Measurements from ENCODE around the gene ACSF3.
A peak's percentile ranks its signal among the peaks of the same experiment; 100 is the strongest.
"Not testable (repeated sequence)": the region's sequence is repeated elsewhere in the genome, so short reads cannot be mapped to it uniquely, and the experiment has no call there.

ACSF3 gene

DNA sequence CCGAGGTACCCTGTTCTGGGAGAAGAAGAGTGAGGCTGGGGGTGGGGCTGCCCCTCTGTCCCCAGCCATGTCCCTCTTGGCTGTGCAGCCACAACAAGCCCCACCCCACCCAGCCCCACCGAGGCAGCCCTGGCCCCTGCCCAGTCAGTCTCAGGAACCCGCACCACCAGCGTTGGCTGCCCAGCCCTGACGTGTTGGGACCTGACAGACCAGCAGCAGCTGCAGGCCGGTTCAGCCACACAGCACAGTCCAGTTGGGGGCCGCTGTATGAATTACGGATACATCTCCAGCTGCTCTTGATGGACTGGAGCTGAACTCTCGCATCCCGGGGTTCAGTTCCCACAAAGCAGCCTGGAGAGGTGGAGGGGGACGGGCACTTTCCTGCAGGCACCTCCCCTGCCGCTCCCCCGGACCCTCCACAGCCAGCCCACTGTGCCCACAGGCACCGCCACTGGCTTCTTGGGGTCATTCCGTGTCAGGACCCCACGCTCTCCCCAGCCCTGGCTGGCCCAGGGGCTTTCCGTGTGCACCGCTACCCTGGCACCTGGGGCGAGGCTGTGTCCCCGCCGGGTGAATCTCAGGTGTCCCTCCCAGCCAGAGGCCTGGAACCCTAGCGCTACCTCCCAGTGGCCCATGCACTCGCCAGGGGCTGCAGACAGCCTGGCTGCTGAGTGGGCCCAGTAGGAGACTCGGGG, 84.9 kb downstream of the ACSF3 start:
- no peak for DNase-seq

GRCh38 chr16:89179148-89179484, 85.5 kb downstream of the ACSF3 start:
- no peak for DNase-seq

DNA sequence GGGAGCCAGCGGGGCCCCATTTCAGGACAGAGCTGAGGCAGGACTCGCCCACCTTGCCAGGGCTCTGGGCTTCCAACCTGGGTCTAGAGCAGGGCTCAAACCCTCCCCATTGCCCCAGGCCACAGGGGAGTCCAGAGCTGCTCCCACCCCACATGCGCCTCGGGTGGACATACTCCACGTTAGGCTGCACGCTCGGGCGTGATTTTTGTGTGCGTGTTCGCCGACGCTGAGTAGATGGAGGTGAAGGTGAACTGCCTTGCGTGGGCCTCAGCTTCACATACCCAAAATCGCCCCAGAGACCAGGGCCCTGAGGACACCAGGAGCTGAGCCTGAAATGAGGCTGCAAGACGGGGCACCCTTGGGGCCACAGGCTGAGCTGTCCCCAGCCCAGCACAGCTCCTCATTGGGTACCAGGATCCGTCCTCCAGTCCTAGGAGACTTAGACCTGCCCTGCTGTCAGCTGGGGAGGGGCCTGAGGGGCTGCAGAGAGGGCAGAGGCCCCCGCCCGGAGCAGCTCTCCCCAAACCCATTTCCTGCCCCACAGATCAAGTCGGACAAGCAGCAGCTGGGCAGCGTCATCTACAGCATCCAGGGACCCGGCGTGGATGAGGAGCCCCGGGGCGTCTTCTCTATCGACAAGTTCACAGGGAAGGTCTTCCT, 86.1 kb downstream of the ACSF3 start:
- DNase-seq = no peak

DNA sequence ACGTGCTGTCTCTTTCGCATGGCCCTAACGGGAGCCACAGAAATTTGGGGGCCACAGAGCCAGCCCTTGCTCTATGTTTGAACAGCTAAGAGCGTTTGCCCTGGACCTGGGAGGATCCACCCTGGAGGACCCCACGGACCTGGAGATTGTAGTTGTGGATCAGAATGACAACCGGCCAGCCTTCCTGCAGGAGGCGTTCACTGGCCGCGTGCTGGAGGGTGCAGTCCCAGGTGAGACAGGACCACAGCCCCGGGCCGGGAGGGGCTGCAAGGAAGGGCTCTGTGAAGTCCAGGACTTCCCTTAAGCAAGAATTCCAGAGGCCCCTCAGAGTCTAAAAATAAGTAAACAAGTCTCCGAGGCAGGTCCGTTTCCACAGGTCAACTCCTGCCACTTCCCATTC, 89.8 kb downstream of the ACSF3 start:
- DNase-seq = no peak

- DNase-seq = no peak
Measured at GRCh38 chr16:89183975-89184676, 90.5 kb downstream of the ACSF3 start.

DNA sequence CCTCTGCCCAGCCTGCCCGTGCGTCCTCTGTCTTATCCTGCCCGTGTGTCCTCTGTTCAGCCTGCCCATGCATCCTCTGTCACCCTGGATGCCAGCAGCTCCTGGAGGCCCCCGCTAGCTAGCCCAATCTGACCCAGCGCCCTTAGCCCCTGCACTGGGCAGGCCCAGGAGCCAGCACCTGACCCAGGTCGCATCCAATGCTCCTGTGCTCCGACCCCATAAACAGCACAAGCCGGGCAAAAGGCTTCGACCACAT, 91.0 kb downstream of the ACSF3 start:
- no peak for DNase-seq

- peak in 1 of 2 donors; percentile 18 for DNase-seq
Measured at GRCh38 chr16:89184933-89185794, 91.5 kb downstream of the ACSF3 start.

- not testable (repeated sequence) for DNase-seq
Measured at GRCh38 chr16:89185887-89186592, 92.4 kb downstream of the ACSF3 start.

GRCh38 chr16:89186593-89187031, 93.0 kb downstream of the ACSF3 start:
- DNase-seq = not testable (repeated sequence)

DNA sequence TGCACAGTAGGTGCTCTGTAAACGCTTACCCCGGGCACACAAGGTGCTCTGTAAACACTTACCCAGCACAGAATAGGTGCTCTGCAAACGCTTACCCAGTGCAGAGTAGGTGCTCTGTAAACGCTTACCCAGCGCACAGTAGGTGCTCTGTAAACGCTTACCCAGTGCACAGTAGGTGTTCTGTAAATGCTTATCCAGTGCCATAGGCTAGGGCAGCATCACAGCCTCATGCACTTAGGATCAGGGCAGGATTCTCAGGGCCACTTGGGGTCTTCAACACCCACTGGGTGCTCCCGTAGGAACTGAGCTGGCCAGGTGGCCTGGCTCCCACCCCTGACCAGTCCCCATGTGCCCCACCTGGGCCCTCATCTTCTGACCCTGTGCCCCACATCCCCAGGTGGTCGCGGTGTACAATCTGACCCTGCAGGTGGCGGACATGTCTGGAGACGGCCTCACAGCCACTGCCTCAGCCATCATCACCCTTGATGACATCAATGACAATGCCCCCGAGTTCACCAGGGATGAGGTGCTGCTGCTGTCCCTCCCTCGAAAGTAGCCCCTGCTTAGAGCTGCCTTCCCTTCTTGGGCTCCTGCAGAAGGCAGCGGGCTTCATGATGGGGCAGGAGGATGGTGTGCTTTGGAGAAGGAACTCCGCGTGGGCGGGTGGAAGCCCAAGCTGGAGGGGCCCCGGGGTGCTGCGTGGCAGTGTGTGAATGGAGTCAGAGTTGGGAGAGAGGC, 93.5 kb downstream of the ACSF3 start:
- peak; percentile 42 to 49 for DNase-seq

- DNase-seq = peak in 1 of 2 donors; percentile 16
Measured at GRCh38 chr16:89187770-89188392, 94.2 kb downstream of the ACSF3 start.

DNA sequence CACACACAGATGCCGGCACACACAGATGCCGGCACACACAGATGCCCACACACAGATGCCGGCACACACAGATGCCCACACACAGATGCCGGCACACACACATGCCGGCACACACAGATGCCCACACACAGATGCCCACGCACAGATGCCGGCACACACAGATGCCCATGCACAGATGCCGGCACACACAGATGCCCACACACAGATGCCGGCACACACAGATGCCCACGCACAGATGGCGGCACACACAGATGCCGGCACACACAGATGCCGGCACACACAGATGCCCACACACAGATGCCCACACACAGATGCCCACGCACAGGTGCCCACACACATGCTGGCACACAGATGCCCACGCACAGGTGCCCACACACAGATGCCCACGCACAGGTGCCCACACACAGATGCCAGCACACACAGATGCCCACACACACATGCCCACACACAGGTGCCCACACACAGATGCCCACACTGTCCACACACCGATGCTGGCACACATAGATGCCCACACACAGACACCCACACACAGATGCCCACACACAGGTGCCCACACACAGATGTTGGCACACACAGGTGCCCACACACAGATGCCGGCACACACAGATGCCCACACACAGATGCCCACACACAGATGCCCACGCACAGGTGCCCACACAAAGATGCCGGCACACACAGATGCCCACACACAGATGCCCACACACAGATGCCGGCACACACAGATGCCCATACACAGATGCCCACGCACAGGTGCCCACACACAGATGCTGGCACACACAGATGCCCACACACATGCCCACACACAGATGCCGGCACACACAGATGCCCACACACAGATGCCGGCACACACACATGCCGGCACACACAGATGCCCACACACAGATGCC, 95.1 kb downstream of the ACSF3 start:
- DNase-seq = not testable (repeated sequence)

GRCh38 chr16:89189358-89190025, 95.8 kb downstream of the ACSF3 start:
- peak in 1 of 2 donors; percentile 17 for DNase-seq

DNA sequence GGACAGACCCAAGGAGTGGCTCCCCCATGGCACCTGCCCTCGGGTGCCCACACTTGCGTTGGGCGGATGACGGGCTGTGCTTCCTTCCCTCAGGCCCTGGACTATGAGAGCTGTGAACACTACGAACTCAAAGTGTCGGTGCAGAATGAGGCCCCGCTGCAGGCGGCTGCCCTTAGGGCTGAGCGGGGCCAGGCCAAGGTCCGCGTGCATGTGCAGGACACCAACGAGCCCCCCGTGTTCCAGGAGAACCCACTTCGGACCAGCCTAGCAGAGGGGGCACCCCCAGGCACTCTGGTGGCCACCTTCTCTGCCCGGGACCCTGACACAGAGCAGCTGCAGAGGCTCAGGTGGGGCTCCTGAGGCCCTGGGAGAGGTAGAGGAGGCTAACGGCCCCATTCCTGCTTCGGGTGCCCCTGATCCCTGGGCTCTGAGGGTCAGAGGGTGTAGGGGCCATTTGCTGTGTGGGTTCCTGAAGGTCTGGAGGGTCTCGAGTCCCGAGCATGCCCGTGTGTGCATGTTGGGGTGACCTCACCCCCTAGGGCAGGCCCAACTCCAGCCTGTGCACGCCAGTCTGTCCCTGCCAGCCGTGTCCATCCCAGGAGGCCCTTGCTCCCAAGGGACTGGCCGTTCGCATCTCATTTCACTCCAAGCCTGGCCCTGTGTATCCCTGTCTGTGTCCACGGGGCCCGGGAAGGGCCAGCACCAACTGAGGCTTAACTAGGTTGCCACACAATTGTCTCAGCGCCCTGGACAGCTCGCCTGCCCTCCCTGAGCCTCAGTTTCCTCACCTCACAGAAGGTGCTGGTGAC, 96.7 kb downstream of the ACSF3 start:
- DNase-seq = peak in 1 of 2 donors; percentile 18

DNA sequence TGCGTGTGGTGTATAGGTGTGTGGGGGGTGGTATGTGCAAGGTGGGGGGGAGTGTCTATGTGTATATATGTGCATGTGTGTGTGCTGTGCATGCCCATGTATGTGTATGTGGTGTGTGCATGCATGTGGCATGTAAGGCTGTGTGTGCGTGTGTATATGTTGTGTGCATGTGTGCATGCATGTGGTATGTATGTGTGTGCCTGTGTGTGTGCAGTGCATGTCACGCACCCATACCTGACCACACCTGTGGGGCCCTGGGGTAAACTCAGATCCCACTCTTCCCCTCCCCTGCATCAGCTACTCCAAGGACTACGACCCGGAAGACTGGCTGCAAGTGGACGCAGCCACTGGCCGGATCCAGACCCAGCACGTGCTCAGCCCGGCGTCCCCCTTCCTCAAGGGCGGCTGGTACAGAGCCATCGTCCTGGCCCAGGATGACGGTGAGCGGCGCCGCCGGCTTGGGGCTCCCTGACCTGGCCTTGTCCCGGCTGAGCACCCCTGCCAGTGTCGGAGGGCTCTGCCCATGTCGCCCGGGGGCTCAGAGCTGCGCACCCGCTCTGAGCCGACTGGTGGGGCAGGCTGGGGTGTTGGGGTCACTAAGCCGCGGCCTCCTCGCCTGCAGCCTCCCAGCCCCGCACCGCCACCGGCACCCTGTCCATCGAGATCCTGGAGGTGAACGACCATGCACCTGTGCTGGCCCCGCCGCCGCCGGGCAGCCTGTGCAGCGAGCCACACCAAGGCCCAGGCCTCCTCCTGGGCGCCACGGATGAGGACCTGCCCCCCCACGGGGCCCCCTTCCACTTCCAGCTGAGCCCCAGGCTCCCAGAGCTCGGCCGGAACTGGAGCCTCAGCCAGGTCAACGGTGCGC, 97.6 kb downstream of the ACSF3 start:
- DNase-seq = no peak

GRCh38 chr16:89191901-89192185, 98.2 kb downstream of the ACSF3 start:
- no peak for DNase-seq

- peak in 1 of 2 donors; percentile 72 for DNase-seq
Measured at GRCh38 chr16:89192186-89192955, 98.7 kb downstream of the ACSF3 start.

All from stimulated activated CD4-positive, alpha-beta T cell treated with anti-CD3 and anti-CD28 coated beads, Interleukin-2, amount 100 ng/mL, for 24 hours (primary cell).